OCI-LY1 (cell line): ENCODE data around the gene LDLRAD4.

ENCODE experiments used
- EZH2 ChIP-seq: fragments of 200-600 bp; sonication (generic), shearing (Covaris generic); IDR thresholded peaks from 2 replicates; pipeline ENCODE4 v1.8.0; 2017; ENCODE audit warnings: borderline replicate concordance, mixed run types, mild to moderate bottlenecking, antibody characterized with exemption, low read length, moderate library complexity, mixed read lengths
- TF ChIP-seq, protein P1 (sequence below): fragments of 200-600 bp; sonication (generic), shearing (Covaris generic); IDR thresholded peaks from 2 replicates; pipeline ENCODE4 v1.5.1; 2017; ENCODE audit warnings: mild to moderate bottlenecking, antibody characterized with exemption, low read length, moderate library complexity, mixed read lengths

DNA sequence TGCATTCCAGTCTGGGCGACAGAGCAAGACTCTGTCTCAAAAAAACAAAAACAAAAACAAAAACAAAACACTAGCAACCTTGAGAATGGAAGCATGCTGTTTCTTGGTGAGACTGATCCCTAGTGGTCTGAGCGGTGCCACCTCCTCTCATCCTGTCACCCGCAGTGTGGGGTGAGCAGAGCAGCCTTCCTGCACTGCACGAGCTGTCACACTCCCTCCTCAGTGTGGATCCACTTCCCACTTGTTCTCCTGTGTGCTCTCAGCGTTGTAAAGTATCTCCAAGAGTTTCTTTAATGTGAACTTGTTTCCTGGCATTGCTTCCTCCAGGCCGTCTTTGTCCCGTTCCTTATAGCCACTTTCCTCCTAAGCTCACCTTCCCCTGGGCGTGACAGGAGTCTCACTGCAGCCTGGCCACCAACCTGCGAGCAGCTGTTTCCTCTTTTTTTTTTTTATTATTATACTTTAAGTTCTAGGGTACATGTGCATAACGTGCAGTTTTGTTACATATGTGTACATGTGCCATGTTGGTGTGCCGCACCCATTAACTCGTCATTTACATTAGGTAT lies 287.3 kb downstream of the LDLRAD4 start:
- TF ChIP-seq, protein P1, sequence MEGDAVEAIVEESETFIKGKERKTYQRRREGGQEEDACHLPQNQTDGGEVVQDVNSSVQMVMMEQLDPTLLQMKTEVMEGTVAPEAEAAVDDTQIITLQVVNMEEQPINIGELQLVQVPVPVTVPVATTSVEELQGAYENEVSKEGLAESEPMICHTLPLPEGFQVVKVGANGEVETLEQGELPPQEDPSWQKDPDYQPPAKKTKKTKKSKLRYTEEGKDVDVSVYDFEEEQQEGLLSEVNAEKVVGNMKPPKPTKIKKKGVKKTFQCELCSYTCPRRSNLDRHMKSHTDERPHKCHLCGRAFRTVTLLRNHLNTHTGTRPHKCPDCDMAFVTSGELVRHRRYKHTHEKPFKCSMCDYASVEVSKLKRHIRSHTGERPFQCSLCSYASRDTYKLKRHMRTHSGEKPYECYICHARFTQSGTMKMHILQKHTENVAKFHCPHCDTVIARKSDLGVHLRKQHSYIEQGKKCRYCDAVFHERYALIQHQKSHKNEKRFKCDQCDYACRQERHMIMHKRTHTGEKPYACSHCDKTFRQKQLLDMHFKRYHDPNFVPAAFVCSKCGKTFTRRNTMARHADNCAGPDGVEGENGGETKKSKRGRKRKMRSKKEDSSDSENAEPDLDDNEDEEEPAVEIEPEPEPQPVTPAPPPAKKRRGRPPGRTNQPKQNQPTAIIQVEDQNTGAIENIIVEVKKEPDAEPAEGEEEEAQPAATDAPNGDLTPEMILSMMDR: no peak
- TF ChIP-seq EZH2: no peak
